ENCODE data around the gene PEX11B.

The PEX11B gene

GRCh38 chr1:145906954-145907753, 11.4 kb downstream of the PEX11B start:
- no peak for DNase-seq

DNA sequence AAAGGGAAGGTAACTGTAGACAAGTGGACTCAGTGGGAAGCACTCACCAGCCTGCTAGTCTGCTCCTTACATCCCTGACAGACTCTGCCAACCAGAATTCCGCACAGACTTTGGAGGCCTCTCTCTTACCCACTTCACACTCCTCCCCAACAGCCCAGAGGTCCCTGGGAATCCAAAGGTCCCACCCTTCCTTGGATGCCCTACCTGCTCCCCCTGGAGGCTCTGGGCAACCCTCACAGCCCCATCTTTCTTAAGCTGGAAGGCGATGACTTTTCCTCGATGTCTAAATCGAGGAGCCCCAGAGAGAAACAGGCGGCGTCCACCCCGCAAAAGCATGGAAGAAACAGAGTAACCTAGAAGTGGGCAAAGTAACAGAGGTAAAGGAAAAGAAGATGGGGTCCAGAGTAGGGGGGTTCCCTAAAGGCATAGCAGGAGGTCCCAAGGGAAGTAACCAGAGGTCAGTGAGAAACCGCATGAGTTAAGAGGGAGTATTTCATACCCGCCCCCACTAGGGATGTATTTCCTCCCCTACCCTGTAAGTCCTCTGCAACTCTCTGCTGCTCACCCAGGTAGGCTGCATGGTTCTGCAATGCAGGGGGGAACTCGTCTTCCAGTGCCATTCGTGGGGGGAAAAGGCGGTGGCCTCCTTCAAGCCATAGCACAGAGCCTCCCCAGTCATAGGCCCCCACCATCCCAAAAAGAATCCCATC, 17.1 kb downstream of the PEX11B start:
- no peak for DNase-seq

GRCh38 chr1:145898756-145899155, 19.8 kb downstream of the PEX11B start:
- no peak for DNase-seq

DNA sequence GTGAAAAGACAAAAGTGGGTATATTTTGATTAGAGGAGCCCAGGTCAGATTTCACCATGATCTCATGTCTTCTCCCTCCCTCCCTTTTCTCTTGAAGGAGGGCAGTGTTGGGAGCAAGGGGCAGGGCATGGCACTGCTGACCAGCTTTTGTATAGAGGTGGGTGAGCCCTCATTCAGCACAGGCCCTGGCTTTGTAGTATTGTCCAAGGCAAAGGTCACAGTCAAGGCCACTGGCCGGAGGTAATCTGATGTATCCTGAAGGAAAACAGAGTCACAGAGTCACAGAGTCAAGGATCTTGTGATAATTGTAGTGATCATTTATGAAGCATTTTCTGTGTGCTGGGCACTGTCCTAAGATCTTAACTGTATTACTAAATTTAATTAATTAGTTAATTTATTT, 20.5 kb downstream of the PEX11B start:
- no peak for DNase-seq

GRCh38 chr1:145895471-145895870, 23.0 kb downstream of the PEX11B start:
- no peak for DNase-seq

DNA sequence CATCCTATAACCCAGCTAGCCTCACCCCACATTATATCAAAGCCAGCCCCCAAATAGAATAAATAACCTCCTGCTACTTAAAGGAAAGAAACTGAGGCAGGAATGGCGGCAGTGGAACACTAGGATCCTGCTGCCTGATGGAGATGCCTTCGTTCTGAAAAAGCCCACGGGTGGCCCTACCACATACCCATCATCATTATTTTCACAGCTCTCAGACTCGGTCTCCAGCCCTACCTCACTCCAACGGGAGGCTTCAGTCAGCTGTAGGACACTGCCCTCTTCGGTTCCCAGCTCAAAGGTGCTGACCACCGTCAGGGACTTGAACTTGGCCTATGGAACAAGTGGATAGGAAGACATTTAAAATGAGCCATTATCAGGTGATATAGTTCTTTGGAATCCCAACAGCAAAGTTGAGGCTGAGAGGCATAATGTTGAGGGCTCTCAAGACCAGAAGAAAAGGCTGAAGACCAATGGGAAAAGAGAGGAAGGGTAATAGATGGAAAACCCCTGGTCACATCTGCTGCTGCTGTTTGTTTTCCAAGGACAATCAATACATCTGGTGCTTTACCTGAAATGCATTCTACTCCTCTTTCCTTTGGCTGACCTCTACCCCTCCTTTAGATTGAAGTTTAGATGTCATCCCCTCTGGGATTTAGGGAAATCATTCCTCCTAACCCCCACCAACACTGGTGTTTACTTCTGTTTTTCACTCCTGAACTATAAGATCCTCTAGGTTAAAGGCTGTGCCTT, 25.0 kb downstream of the PEX11B start:
- DNase-seq, result no peak

DNA sequence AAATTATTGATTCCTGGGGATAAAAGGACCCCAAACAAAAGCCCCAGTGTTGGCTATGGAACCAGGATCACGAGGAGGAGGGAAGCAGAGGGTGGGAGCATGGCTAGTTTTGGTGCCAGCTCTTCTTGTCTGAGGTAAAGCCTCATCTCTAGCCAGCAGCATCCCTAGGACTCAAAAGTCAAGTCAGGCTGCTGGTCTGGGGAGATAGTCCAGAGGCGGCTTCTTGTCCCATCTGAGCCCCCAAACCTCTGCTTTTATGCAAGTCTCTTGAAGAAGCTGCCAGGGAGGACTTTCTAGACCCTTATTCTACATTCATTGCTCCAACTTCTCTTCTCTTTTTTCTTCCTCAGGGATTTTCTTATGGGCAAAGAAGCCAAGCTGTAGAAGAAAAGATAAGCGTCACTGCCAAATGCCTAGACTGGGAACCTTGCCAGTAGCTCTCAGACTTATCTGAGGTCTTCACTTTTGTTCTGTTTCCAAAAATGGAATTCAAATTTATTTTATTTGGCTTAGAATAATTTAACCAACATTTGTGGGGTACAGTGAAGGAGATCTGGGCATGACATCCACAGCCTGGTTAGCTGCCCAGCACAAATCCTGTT, 25.9 kb downstream of the PEX11B start:
- DNase-seq, result no peak

- peak; percentile 65 to 72 for DNase-seq
Observed at GRCh38 chr1:145891587-145892485, 26.7 kb downstream of the PEX11B start.

GRCh38 chr1:145891143-145891542, 27.4 kb downstream of the PEX11B start:
- DNase-seq, result no peak

DNA sequence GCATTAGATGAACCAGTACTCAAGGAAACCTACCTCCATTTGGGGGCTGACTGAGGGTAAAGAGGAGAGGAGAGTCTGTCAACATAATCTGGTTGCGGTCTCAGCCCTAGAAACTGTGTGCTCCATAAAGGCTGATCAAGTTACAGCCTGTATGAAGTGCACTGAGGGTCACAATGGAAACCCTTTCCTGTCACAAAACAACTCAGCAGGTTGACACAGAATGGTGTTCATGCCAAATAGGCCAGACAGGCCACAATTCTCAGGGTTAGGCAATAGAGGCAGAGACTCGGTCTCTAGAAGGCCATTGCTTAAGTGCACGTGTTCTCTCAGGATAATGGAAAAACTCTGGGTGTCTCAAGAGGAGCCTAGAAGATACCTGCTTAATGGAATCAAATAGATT, 28.8 kb downstream of the PEX11B start:
- DNase-seq, result no peak

GRCh38 chr1:145887631-145888030, 30.9 kb downstream of the PEX11B start:
- DNase-seq, result no peak

GRCh38 chr1:145886816-145887215, 31.7 kb downstream of the PEX11B start:
- no peak for DNase-seq

GRCh38 chr1:145886390-145886789, 32.1 kb downstream of the PEX11B start:
- DNase-seq, result no peak

DNA sequence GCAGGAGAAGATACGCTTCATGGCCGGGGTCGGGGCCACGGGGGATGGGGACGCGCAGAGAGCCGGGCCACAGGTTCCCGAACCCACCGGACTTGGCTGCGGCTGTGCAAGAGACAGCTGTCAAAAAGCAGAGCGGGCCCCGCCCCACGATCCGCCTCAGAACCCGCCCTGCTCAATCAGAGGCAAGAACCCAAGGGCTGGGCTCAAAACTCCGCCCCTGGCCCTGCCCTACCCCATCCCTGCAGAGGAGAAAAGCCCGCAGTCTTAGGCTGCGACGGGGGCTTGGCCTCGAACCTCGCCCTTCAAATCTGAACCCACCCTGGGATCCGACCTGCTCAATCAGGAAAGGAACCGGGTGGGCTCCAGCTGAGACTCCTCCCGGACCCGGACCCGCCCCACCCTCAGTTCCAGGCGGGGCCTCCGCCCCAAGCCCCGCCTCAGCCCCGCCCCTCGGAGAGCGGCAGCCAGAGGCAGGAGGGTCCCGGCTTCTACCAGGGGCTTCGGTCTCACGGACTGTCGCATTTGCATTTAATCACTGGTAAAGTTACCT, 32.7 kb downstream of the PEX11B start, which contains the start of gene ANKRD35:
Gene ANKRD35 (minus strand): TSS at position 129 of the 550 bp plus-strand sequence. CDS start 108 bp downstream, at position 21.
- peak; percentile 92 to 93 for DNase-seq

DNA sequence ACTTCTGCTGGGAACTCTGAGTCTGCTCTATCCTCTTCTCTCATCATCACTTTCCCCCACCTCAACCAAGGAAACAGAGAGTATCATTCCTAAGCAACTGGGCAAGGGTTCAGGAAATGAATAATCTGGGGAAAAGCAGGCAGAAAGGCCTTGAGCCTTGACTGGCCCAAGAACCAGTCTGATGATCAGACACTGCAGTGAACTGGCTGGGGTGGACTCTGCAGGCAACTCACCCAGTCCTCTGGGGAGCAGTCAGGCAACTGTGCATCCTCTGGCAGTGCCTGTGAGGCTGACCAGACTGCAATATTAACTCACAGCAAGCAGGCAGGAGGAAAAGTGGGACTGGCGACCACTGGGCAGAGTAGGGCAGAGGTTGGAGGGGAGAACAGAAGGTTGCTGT, 33.8 kb downstream of the PEX11B start:
- no peak for DNase-seq

- no peak for DNase-seq
Observed at GRCh38 chr1:145879775-145880174, 38.7 kb downstream of the PEX11B start.

DNA sequence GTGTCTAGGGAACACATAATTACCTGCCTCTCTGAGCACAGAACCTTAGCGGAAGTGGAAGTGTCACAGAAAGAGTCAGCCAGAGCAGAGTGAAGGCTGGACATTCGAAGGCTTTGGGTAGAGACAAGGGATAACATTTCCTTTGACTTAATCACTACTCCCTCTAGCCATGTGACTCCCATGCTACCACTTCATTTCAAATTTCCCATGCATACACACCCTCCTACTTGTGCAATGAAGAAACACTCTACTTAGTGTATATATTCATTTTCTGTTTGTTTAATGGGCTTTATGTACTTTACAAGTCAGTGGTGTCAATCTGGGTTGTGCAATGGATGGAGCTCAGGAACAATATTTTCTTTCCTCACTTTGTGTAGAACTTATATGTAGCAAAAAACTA, 39.8 kb downstream of the PEX11B start:
- no peak for DNase-seq

DNA sequence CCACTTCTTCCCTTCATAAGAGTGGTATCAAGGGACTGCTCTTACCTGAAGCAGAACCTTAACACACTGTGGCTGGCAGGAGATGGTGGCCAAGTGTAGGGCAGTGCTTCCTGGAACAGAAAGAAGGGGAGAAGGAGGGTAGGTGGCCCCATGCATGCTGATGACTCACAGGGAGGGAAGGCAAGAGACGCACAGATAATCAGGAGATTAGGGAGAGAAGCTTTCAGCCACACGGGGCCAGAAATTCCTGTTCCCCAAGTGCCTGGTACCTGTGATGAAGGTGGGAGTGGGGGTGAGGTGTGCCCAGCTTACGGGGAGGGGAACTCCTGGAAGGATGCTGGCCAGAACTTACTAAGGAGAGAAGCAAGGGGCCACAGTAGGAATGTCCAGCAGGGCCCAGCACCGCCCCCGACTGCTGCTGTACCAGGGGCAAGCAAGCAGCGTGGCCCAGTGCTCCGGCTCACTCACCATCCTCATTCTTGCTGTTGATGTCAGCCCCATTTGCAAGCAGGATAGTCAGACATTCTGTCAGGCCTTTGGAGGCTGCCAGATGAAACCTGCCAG, 40.5 kb downstream of the PEX11B start:
- no peak for DNase-seq

GRCh38 chr1:145874646-145875045, 43.9 kb downstream of the PEX11B start:
- no peak for DNase-seq

GRCh38 chr1:145871994-145872924, 46.3 kb downstream of the PEX11B start:
- DNase-seq, result peak; percentile 43 to 55
